ENCODE results near the gene HLA-A.
A peak's percentile ranks its signal among the peaks of the same experiment; 100 is the strongest.
"Not testable (repeated sequence)": the region's sequence is repeated elsewhere in the genome, so short reads cannot be mapped to it uniquely, and the experiment has no call there.

The HLA-A gene

DNA sequence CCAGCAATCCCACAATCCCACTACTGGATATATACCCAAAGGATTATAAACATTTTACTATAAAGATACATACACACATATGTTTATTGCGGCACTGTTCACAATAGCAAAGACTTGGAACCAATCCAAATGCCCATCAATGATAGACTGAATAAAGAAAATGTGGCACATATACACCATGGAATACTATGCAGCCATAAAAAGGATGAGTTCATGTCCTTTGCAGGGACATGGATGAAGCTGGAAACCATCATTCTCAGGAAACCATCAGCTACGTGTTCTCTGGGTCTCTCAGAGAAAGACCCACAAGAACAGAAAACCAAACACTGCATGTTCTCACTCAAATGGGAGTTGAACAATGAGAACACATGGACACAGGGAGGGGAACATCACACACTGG, 21.4 kb downstream of the HLA-A start:
- DNase-seq: not testable (repeated sequence)

DNA sequence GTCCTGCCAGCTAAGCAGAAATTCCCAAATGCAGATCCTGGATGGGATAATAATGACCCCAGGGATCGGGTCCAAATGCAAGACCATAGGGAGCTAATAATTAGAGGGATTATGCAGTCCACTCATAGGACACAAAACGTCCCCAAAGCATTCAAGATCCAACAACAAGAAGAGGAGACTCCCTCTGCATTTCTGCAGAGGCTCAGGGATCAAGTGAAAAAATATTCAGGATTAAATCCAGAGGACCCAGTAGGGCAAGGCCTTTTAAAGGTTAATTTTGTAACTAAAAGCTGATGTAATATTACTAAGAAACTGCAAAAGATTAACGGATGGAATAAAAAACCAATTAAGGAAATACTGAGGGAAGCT, 22.2 kb downstream of the HLA-A start:
- no peak for DNase-seq

DNA sequence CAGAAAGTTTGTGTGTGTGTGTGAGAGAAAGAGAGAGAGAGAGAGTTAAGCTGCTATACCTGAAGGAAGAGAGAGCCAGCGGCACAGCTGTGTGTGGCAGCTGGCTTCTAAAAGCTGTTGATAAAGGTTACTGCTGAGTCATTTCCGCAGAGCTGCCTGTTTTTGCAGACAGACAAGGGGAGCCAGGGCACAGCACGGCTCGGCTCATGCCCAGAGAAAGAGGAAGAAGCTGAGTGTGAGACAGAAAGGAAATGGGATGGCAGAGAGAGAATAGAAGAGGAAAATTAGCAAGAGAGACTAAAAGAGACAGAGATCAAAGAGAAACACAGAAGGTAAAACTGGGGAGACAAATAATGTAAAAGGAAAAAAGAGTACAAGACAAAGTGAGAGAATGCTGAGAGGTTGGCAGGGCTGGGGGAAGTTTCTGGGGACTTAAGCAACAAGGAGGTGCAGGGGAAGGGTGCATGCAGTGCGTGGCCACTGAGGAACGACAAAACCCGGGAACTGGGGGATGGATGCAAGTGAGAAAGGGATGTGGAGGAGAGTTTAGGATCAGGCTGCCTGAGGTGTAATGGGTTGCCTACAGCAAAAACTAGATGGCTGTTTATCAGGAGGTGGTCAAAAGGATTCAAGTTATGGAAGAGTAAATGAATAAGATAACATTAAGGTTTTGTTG, 22.7 kb downstream of the HLA-A start:
- DNase-seq: peak; percentile 75

DNA sequence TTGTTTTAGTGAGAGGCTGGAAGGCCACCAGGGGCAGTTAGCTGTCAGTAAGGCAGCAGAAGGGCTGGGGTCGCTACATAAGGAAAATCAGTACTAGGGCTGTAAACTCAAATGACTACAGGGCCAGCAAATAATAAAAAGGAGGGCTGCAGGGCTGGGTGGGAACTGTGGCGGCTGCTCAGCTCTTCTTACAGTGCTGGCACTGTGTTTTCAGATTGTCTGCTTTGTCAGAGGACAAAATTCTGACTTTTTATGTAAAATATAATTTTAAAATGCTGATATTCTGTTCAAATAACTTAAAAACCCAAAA, 23.2 kb downstream of the HLA-A start:
- DNase-seq: no peak

- no peak for DNase-seq
These were observed 23.7 kb downstream of the HLA-A start for GRCh38 chr6:29965873-29966601.

DNA sequence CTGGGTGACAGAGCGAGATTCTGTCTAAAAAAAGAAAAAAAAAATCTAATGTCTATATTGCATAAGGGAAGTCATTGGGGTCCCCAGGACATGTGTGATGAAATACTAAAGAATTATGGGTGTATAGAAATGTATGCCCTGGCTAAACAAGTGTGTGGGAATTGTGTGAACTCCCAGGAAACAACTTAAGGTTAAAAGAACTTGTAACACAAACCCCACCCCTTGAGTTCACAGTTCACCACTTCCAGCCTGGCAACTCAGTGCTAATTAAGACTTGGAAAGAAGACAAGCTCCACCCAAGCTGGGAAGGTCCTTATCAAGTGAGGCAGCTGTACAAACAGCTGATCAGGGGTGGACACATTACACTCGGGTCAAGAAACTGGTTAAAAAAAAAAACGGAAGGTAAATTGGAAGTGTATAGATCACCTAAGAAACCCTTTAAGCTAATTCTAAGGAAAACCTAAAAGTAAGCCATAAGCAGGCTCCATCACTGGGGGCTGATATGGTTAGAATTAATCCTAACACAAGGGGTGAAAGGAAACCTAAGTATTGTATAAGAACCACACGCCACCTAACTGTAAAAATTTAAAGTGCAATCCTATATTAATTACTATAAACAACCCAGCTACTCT, 25.2 kb downstream of the HLA-A start:
- no peak for DNase-seq

DNA sequence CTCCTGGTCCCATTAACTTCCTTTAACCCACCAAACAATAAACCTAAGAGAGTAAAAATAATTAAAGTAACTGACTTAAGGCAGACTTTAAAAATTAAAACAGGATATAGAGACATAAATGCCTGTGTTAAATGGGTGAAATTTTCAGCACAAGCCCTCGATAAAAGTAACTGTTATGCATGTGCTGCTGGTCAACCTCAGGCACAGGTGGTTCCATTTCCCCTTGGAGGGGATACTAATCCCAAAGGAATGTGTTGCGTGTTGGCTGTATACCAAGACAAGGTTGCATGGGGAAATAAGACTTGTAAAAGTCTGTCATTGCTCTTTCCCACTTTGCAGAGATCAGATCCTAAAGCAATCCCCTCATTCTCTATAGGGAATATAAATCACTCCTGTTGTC, 25.8 kb downstream of the HLA-A start:
- DNase-seq: no peak

- no peak for DNase-seq
These were observed 26.6 kb downstream of the HLA-A start for GRCh38 chr6:29968905-29969304.

DNA sequence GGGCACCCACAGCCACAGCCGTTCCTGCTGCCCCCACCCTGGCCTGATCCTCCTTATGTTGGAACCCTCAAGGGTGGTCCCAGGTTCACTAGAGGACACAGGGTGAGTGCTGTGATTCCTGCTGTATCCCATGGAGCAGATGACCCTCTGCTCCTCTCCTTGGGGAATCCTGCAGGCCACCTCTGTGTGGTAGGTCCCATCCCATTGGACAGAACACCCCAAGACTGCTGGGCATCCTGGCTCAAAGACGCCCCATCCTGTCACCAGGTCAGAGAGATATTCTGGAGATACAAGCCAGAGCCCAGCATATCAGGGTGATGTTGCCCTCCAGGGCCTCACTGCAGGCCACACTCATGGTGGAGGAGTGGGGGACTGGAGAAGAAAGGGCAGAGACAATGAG, 28.4 kb downstream of the HLA-A start:
- no peak for DNase-seq

GRCh38 chr6:29974901-29975560, 32.7 kb downstream of the HLA-A start:
- no peak for DNase-seq

GRCh38 chr6:29975561-29975907, 33.2 kb downstream of the HLA-A start:
- peak; percentile 51 for DNase-seq

GRCh38 chr6:29976253-29976587, 33.9 kb downstream of the HLA-A start:
- DNase-seq: no peak

GRCh38 chr6:29976588-29977424, 34.5 kb downstream of the HLA-A start:
- DNase-seq: peak; percentile 57

GRCh38 chr6:29977425-29977727, 35.0 kb downstream of the HLA-A start:
- DNase-seq: no peak

DNA sequence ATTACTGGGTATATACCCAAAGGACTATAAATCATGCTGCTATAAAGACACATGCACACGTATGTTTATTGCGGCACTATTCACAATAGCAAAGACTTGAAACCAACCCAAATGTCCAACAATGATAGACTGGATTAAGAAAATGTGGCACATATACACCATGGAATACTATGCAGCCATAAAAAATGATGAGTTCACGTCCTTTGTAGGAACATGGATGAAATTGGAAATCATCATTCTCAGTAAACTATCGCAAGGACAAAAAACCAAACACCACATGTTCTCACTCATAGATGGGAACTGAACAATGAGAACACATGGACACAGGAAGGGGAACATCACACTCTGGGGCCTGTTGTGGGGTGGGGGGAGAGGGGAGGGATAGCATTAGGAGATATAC, 37.7 kb downstream of the HLA-A start:
- DNase-seq: not testable (repeated sequence)

DNA sequence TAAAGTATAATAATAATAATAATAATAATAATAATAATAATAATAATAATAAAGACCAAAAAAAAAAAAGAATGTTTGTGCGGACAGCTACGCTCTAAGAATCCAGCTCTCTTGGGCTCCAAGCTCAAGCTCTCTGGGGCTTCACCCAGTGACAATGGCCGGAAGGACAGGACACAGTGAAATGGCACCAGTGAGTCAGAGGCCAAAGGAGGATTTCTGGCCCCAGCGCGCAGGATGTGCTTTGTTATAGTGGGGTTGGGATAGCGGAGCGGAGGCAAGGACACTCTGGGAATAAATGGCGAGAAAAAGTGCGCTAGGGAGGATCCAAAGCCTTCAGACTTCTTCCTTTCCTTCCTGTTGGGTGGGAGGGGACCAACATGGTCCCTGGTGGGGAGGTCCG, 38.2 kb downstream of the HLA-A start:
- DNase-seq: no peak

DNA sequence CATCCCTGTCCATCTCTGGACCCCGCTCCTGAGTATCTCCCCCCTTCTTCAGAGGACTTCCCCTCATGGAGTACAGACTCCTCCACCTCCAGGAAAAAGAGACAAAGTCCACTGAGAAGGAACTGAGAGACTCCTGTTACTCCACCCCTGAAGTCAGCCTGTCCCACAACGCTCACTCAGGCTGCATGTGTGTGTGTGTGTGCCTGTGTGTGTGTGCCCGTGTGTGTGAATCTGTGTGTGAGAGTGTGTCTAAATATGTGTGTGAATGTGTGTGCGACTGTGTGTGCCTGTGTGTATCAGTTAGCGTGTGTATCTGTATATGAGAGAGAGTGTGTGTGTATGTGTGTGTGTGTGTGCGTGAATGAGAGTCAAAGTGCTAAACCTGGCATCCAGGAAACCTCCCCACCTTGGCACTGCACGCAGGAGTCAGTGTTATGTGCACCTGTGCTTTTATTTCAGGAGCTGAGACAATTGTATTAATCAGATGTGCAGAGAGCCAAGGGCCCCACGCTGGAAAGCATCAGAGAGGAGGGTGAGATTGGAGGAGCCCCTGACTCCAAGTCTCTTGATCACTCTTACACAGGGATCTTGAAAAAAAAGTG, 39.0 kb downstream of the HLA-A start:
- no peak for DNase-seq

- no peak for DNase-seq
These were observed 39.8 kb downstream of the HLA-A start for GRCh38 chr6:29982097-29982496.

- no peak for DNase-seq
These were observed 41.9 kb downstream of the HLA-A start for GRCh38 chr6:29984232-29984631.

DNA sequence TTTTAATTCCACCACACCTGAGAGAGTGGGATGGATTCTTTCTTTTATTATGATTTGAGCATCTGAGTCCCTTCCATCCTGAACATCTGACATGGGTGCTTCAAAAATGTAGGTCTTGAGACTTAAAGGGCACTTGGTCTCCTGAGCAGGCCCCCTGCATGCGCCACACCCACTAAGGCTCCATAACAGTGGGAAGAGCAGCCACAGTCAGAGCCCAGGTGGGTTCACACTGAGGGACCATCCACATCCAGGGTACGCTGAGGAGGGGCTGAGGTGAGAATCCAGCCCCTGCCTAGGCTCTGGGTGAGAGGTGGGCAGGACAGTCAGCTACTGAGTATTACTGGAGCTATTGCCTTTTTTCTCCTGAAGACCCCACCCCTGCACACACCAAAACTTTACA, 42.7 kb downstream of the HLA-A start:
- no peak for DNase-seq

- no peak for DNase-seq
These were observed 43.9 kb downstream of the HLA-A start for GRCh38 chr6:29986179-29986781.

- DNase-seq: no peak
These were observed 46.9 kb downstream of the HLA-A start for GRCh38 chr6:29989211-29989610.

GRCh38 chr6:29990931-29991330, 48.6 kb downstream of the HLA-A start:
- DNase-seq: no peak
